D721Med (cell line): Measurements from ENCODE around the gene COPS3.

Experiments used
- DNase-seq: peaks from one replicate; pipeline ENCODE4 v3.0.0; 2011; ENCODE audit warnings: low spot score; ENCODE audit not compliant: insufficient read length
- FAIRE-seq: peaks from 2 replicates; lab custom pipeline; 2011; peaks lifted over from hg19 to GRCh38; lab: Jason Lieb, UNC
- TF ChIP-seq, protein P1 (sequence below): IDR thresholded peaks from 2 replicates; pipeline ENCODE4 v1.5.1; 2012; ENCODE audit warnings: mild to moderate bottlenecking, control low read depth; ENCODE audit not compliant: insufficient read depth; ENCODE audit errors: missing control alignments

COPS3 gene

DNA sequence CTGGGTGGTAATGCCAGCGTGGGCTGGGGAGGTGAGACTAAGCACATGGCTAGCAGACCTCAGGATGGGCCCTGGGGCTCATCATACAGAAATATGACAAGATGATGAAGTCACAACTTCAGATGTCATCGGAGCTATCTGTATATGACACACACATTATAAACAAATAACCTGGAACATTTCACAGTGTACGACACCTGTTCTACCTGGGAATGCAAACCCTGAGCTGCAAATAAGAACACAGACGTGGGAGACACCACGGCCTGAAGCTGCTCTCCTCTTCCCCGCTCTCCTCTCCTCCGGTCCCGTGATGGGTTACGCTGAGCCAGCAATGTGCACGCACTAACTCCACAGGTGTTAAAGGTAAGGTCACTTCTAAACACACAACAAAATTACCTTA lies 79.8 kb downstream of the COPS3 start:
- TF ChIP-seq, protein P1, sequence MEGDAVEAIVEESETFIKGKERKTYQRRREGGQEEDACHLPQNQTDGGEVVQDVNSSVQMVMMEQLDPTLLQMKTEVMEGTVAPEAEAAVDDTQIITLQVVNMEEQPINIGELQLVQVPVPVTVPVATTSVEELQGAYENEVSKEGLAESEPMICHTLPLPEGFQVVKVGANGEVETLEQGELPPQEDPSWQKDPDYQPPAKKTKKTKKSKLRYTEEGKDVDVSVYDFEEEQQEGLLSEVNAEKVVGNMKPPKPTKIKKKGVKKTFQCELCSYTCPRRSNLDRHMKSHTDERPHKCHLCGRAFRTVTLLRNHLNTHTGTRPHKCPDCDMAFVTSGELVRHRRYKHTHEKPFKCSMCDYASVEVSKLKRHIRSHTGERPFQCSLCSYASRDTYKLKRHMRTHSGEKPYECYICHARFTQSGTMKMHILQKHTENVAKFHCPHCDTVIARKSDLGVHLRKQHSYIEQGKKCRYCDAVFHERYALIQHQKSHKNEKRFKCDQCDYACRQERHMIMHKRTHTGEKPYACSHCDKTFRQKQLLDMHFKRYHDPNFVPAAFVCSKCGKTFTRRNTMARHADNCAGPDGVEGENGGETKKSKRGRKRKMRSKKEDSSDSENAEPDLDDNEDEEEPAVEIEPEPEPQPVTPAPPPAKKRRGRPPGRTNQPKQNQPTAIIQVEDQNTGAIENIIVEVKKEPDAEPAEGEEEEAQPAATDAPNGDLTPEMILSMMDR = no peak
- DNase-seq = no peak
- no peak for FAIRE-seq

DNA sequence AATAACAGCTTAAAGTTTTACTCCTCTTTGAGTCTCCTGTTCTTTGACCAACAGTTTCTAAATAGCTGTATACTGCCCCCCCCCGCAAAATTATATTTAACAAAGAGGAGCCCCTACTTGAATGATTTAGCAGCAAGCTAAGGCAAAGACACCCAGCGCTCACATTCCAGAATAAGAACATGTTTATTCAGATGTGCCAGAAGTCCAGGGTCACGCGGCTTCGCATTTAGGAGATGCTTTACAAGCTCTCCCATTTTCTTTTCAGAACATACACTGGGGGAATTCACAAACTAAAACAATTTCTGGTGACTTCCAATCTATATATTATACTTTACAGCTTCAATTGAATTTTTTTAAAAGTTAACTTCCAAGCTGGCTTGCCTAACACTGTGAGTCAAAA lies 80.2 kb downstream of the COPS3 start:
- no peak for DNase-seq
- no peak for FAIRE-seq

DNA sequence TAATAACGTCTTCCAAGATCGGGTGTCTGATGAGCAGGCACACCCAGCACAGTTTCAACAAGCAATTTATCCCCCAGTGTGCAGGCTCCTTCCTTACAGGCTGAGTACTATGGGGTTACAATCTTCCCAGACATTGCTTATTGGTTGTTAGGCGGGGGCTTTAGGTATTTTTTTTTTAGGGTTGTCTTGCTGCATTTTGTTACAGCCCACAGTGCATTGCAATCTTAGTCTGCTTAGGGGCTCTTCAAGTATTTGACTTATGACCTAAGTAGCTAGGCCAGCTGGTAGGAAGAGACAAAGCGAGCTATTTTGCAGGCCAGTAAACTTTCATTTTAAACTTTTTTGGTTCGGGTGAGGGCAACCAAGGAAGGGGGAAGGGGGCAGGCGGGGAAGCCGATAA lies 80.7 kb downstream of the COPS3 start:
- TF ChIP-seq, protein P1 = no peak
- no peak for FAIRE-seq
- DNase-seq = no peak

More for the DNA sequence above, 80.2 kb downstream of the COPS3 start:
- TF ChIP-seq, protein P1 = no peak

DNA sequence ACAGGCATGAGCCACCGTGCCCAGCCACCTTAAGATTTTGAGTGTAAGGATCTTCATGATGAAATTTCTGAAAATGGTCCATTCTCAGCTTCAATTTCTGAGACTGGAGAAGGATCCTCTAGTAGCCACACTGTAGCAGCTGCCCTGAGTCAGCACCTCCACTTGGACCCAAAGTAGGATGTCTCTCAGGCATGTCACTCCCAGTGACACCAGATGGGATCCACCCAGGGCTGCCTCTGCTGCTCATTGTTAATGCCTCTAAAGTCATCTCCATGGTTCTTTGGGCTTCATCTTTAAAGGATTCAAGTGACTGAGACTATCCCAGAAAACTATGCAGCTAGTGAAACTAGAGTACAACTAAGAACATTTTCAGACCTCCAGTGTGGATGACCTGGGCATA lies 82.8 kb downstream of the COPS3 start:
- FAIRE-seq = no peak
- DNase-seq = no peak
- TF ChIP-seq, protein P1 = no peak

DNA sequence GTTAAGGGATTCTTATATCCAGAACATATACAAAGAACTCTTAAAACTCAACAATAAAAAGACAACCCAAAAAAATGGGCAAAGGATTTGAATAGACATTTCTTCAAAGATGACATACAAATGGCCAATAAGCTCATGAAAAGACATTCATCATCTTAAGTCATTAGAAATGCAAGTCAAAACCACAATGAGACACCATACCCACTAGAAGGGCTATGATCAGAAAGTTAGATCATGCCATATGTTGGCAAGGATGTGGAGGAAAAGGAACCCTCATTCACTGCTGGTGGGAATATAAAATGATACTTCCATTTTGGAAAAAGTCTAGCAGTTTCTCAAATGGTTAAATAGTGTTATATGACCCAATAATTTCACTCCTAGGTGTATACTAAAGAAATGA lies 84.3 kb downstream of the COPS3 start:
- no peak for FAIRE-seq
- DNase-seq = no peak
- TF ChIP-seq, protein P1 = no peak
